HepG2 (cell line): ENCODE measurements around the gene TRIM59. TPM values are rescaled to one million over a fixed set of nuclear protein-coding genes. Genes with fewer than 3 reads are reported as not detected.
A peak's percentile ranks its signal among the peaks of the same experiment; 100 is the strongest.

ENCODE experiments used
- ATAC-seq: fragments of 200-7000 bp; cut with Tn5 transposase; 3 replicates; pipeline ENCODE4 v1.9.1; 2020; ENCODE audit warnings: mild to moderate bottlenecking, moderate library complexity
- BruUV-seq: library from RNA; stranded (reverse); fragments of 400-500 nt; replicated peaks from 2 replicates; lab custom pipeline; 2021; lab: Mats Ljungman, UMichigan
- CTCF ChIA-PET: fragments of 300-600 bp; formaldehyde crosslinking; extraction: SDS; loops from one replicate; lab custom pipeline; 2021; ENCODE audit warnings: low total read pairs, inconsistent platforms, low intra/inter-chr PET ratio; lab: Yijun Ruan, JAX
- POLR2A ChIA-PET: fragments of 350-600 bp; sonication (Branson Sonifier 250); formaldehyde crosslinking; loops from one replicate; lab custom pipeline; 2020; ENCODE audit warnings: antibody characterized with exemption, inconsistent platforms; lab: Yijun Ruan, JAX
- DNase-seq: peaks from one replicate; pipeline ENCODE4 v3.0.0-alpha.2; 2015; ENCODE audit warnings: low spot score
- FAIRE-seq: peaks from 3 replicates; lab custom pipeline; 2011; peaks lifted over from hg19 to GRCh38; lab: Jason Lieb, UNC
- H2AFZ ChIP-seq: one replicate; pipeline ENCODE4 v1.6.1; 2011; ENCODE audit warnings: low read length, inconsistent platforms
- H3K27ac ChIP-seq: fragments of 300-600 bp; 3 replicates; pipeline ENCODE4 v1.8.0; 2011; ENCODE audit warnings: mixed run types, mild to moderate bottlenecking, mixed read lengths, low read length, inconsistent platforms; ENCODE audit not compliant: insufficient read depth; ENCODE audit errors: extremely low read length
- H3K27me3 ChIP-seq, 2 experiments: fragments of 200-600 bp in 1 of 2; 2 replicates in 1 of 2; 3 replicates in 1 of 2; pipeline versions ENCODE4 v1.6.0 to v1.8.0; 2011; ENCODE audit warnings: low read length in 2 of 2, mild to moderate bottlenecking in 2 of 2, moderate library complexity in 2 of 2, inconsistent platforms in 1 of 2; ENCODE audit not compliant: insufficient read depth in 2 of 2, control insufficient read depth in 1 of 2
- H3K36me3 ChIP-seq, 2 experiments: fragments of 200-600 bp in 1 of 2; replicated peaks in 1 of 2; 2 replicates in 1 of 2; 3 replicates in 1 of 2; pipeline versions ENCODE4 v1.5.1 to v1.8.0; 2011; ENCODE audit warnings: low read length in 2 of 2, inconsistent platforms in 1 of 2; ENCODE audit not compliant: insufficient read depth in 2 of 2, control insufficient read depth in 1 of 2
- H3K4me1 ChIP-seq: 2 replicates; pipeline ENCODE4 v1.5.1; 2012; ENCODE audit warnings: low read length, inconsistent platforms; ENCODE audit not compliant: insufficient read depth
- H3K4me2 ChIP-seq: 2 replicates; pipeline ENCODE4 v1.6.0; 2011; ENCODE audit warnings: low read depth, low read length, inconsistent platforms
- H3K4me3 ChIP-seq, 3 experiments: fragments of 200-600 bp in 1 of 3; sonication (generic), shearing (Covaris generic) in 1 of 3; replicated peaks in 1 of 3; 2 replicates each; pipeline ENCODE4 v1.5.1; 2011 to 2016; ENCODE audit warnings: low read length in 3 of 3, inconsistent platforms in 2 of 3, low read depth in 2 of 3, mild to moderate bottlenecking in 2 of 3, control low read depth in 1 of 3, mixed read lengths in 1 of 3; ENCODE audit not compliant: insufficient read depth in 1 of 3
- H3K79me2 ChIP-seq: one replicate; pipeline ENCODE4 v1.6.1; 2011; ENCODE audit warnings: low read length, inconsistent platforms; ENCODE audit not compliant: insufficient read depth
- H3K9ac ChIP-seq: 2 replicates; pipeline ENCODE4 v1.6.0; 2011; ENCODE audit warnings: mild to moderate bottlenecking, low read depth, low read length, inconsistent platforms; ENCODE audit not compliant: insufficient read depth
- H3K9me3 ChIP-seq: 2 replicates; pipeline ENCODE4 v1.5.1; 2012; ENCODE audit warnings: mild to moderate bottlenecking, low read length
- H4K20me1 ChIP-seq: 2 replicates; pipeline ENCODE4 v1.6.0; 2011; ENCODE audit warnings: inconsistent platforms, mild to moderate bottlenecking, low read length, moderate library complexity; ENCODE audit not compliant: insufficient read depth
- ARID2 ChIP-seq: sonication (generic); formaldehyde crosslinking; IDR thresholded peaks from 2 replicates; pipeline ENCODE4 v1.8.1; 2022; ENCODE audit warnings: mild to moderate bottlenecking, missing genetic modification reagents, borderline replicate concordance
- ARNT ChIP-seq: fragments of 450-650 bp; IDR thresholded peaks from 2 replicates; pipeline ENCODE4 v1.6.1; 2017
- CBX2 ChIP-seq, 2 experiments: fragments of 200-600 bp in 1 of 2; sonication (generic); formaldehyde crosslinking in 1 of 2; IDR thresholded peaks; 2 replicates each; pipeline versions ENCODE4 v1.7.0 to v1.8.1; 2018 to 2022; ENCODE audit warnings: low read depth in 2 of 2, low read length in 1 of 2, mild to moderate bottlenecking in 1 of 2, missing genetic modification reagents in 1 of 2
- E2F5 ChIP-seq: sonication (generic); formaldehyde crosslinking; conservative IDR thresholded peaks from 2 replicates; pipeline ENCODE4 v1.4.0; 2020; ENCODE audit warnings: missing genetic modification reagents
- FOXK2 ChIP-seq: fragments of 450-650 bp; IDR thresholded peaks from 2 replicates; pipeline ENCODE4 v1.6.1; 2016
- HHEX ChIP-seq: IDR thresholded peaks from 2 replicates; pipeline ENCODE4 v1.6.1; 2016; ENCODE audit warnings: control low read depth
- HIC2 ChIP-seq: sonication (generic); formaldehyde crosslinking; IDR thresholded peaks from 2 replicates; pipeline ENCODE4 v1.9.0; 2022; ENCODE audit warnings: low read depth, missing genetic modification reagents
- HOXD1 ChIP-seq: sonication (generic); formaldehyde crosslinking; IDR thresholded peaks from 2 replicates; pipeline ENCODE4 v1.5.0; 2020; ENCODE audit warnings: missing genetic modification reagents
- MATR3 ChIP-seq: sonication (generic); formaldehyde crosslinking; IDR thresholded peaks from 2 replicates; pipeline ENCODE4 v1.4.0; 2020; ENCODE audit warnings: missing genetic modification reagents
- PTBP1 ChIP-seq: fragments of 200-400 bp; formaldehyde crosslinking; IDR thresholded peaks from 2 replicates; pipeline ENCODE4 v1.6.1; 2018; ENCODE audit warnings: low read length, low read depth; ENCODE audit not compliant: poor library complexity, severe bottlenecking
- RNF2 ChIP-seq: fragments of 450-650 bp; conservative IDR thresholded peaks from 2 replicates; pipeline ENCODE4 v1.6.1; 2016; ENCODE audit warnings: low read depth
- ZFP37 ChIP-seq: sonication (generic); formaldehyde crosslinking; IDR thresholded peaks from 2 replicates; pipeline ENCODE4 v1.4.0; 2020; ENCODE audit warnings: missing genetic modification reagents, borderline replicate concordance
- ZNF160 ChIP-seq: sonication (generic); formaldehyde crosslinking; IDR thresholded peaks from 2 replicates; pipeline ENCODE4 v1.8.0; 2022; ENCODE audit warnings: mild to moderate bottlenecking, inconsistent platforms, missing genetic modification reagents
- ZNF780A ChIP-seq: sonication (generic); formaldehyde crosslinking; IDR thresholded peaks from 2 replicates; pipeline ENCODE4 v1.8.0; 2022; ENCODE audit warnings: mild to moderate bottlenecking, missing genetic modification reagents, moderate library complexity
- WGBS: methylation state at CpG from one replicate; pipeline ENCODE4 v1.1.6; 2017; ENCODE audit warnings: low lambda C conversion rate; 5-methylcytosine and 5-hydroxymethylcytosine counted together
- in situ Hi-C: cut with HindIII; loops from 2 replicates; pipeline ENCODE4 v1.10.0; 2017; ENCODE audit warnings: low pct_unique_long_range_greater_than_20kb; ENCODE audit not compliant: extremely low pct_ligation_motif_present
- intact Hi-C: fragments of 100-400 bp; cut with micrococcal nuclease; formaldehyde crosslinking; loops from one replicate; pipeline ENCODE4 v1.10.0; 2022; ENCODE audit not compliant: unreplicated experiment
- polyA plus RNA-seq, 8 experiments: library from polyadenylated mRNA; depleted of rRNA in 3 of 8; stranded (reverse) in 7 of 8; unstranded in 1 of 8; fragments of >200 nt; fragmentation: Illumina TruSeq in 4 of 8; extraction: Trizol in 4 of 8; gene quantifications; 2 replicates each; pipeline versions ENCODE4 v1.2.1 to v1.2.3, GENCODE V29; 2011 to 2016; ENCODE audit warnings: low read depth in 4 of 8, missing spikeins in 1 of 8, mixed read lengths in 1 of 8; ENCODE audit not compliant: insufficient read depth in 1 of 8
- total RNA-seq, 5 experiments: library from RNA; depleted of rRNA; stranded (reverse); fragments of >200 nt; fragmentation: Illumina TruSeq; extraction: Trizol; gene quantifications; 2 replicates each; pipeline ENCODE4 v1.2.3, GENCODE V29; 2016; ENCODE audit warnings: low read depth in 1 of 5

TRIM59 gene
- total and polyA plus RNA-seq, 2 of the 13 experiments (the other 11 are each of a cell fraction or from before 2014, with no cell fraction given): 1.3 to 3.2 TPM

- no peak for TF ChIP-seq HIC2 (CRISPR knock-in tag)
- TF ChIP-seq ZNF780A (CRISPR knock-in tag): no peak
- no peak for TF ChIP-seq RNF2
- no peak for TF ChIP-seq ZNF160
- TF ChIP-seq FOXK2: no peak
- peak; percentile 63; the same call in 1 of the 2 replicates for TF ChIP-seq ARID2 (CRISPR knock-in tag)
These were observed 546 bp downstream of the TRIM59 start (continued) for GRCh38 chr3:160448845-160449635.

- no peak for TF ChIP-seq MATR3
- no peak for TF ChIP-seq E2F5 (CRISPR knock-in tag)
- no peak for TF ChIP-seq ARNT
- TF ChIP-seq CBX2 (IDR thresholded peaks at IDR 0.05; ENCODE audit: low read depth, low read length): no peak
- no peak for TF ChIP-seq CBX2 (CRISPR knock-in tag; IDR thresholded peaks at IDR 0.05; ENCODE audit: low read depth)
- TF ChIP-seq ZFP37 (CRISPR knock-in tag): no peak
- TF ChIP-seq HOXD1 (CRISPR knock-in tag): no peak
- no peak for TF ChIP-seq PTBP1
- TF ChIP-seq HHEX (CRISPR knock-in tag): no peak
- H3K4me2 ChIP-seq: no peak overlapping the region
- 54% methylated on average over 3 of the region's 3 CpGs for WGBS
- 0 out of 2 replicates have a peak, but pooled peaks cover 11% of the 10 kb centered on the region for H3K4me1 ChIP-seq
- no peaks in the 10 kb centered on the region; a peak in 2 of 5 replicates for H3K27me3 ChIP-seq
- H3K9ac ChIP-seq: no peak overlapping the region
- H3K27ac ChIP-seq: no peak overlapping the region
- no peak overlapping the region for H2AFZ ChIP-seq
- no TSS peak for BruUV-seq
- CTCF ChIA-PET: no interaction called here
- no peaks in the 10 kb centered on the region for H3K36me3 ChIP-seq
- intact Hi-C loops: no loop called here
- no peaks in the 10 kb centered on the region for H3K79me2 ChIP-seq
- POLR2A ChIA-PET: no interaction called here
- H3K4me3 ChIP-seq: no peak overlapping the region
- in situ Hi-C loops: no loop called here
- no peak for DNase-seq
- no peaks in the 10 kb centered on the region for H4K20me1 ChIP-seq
- H3K9me3 ChIP-seq: no peaks in the 10 kb centered on the region
- FAIRE-seq: no peak
- ATAC-seq: no peak
These were observed 2.0 kb downstream of the TRIM59 start for GRCh38 chr3:160447544-160447943.
